ENCODE measurements around the gene JMJD6. TPM values are rescaled to one million over a fixed set of nuclear protein-coding genes. Genes with fewer than 3 reads are reported as not detected.
A peak's percentile ranks its signal among the peaks of the same experiment; 100 is the strongest.

JMJD6 gene
- total and polyA plus RNA-seq, 11 donors = 30.1 to 75.6 (median 39.1) TPM

GRCh38 chr17:76738468-76738850, 12.1 kb upstream of the JMJD6 start:
- Histone ChIP-seq H3K27ac (peak overlapping the region; percentile 97 to 100 (median 99)), H3K36me3 (peaks cover 0 to 55% (median 49%) of the 10 kb centered on the region in 9 donors), H3K4me1 (peaks cover 2 to 66% (median 40%) of the 10 kb centered on the region in 12 donors), H3K9me3 (no peaks in the 10 kb centered on the region), H3K4me3 (peak overlapping the region; percentile 45 to 100 (median 94)), H3K27me3 (no peaks in the 10 kb centered on the region)
- TF ChIP-seq CTCF (IDR thresholded peaks at IDR 0.05) = no peak
- TF ChIP-seq POLR2A (IDR thresholded peaks at IDR 0.05) = no peak
- no peak for DNase-seq
- intact Hi-C loops (cut with DNase I) = loop anchor here in 1 of 10 donors (10.0 kb wide), 1 partner anchor 54 kb away; no protein-coding TSS in a partner anchor
- 1 to 4% (median 4%) methylated on average over 7 of the region's 7 CpGs for WGBS, 4 donors
- no peak for ATAC-seq

- WGBS, 4 donors = 0 to 1% (median 0%) methylated on average over 50 to 57 of the region's 57 CpGs
- intact Hi-C loops (cut with DNase I) = loop anchor here in 2 of 10 donors (1.0 to 10.0 kb wide), 2 partner anchors 12 to 53 kb away; partner anchors contain the start of genes JMJD6 (in 1 of the 2) and METTL23 (in 1 of the 2)
- ATAC-seq (peak; percentile 70 to 86 (median 84)), DNase-seq (peak; percentile 93 to 96 (median 94))
- TF ChIP-seq CTCF (IDR thresholded peaks at IDR 0.05) (peak in 1 of 12 donors; percentile 5), POLR2A (IDR thresholded peaks at IDR 0.05) (peak in 1 of 2 donors; percentile 76)
- Histone ChIP-seq H3K36me3 (peaks cover 0 to 55% (median 49%) of the 10 kb centered on the region in 9 donors), H3K9me3 (no peaks in the 10 kb centered on the region), H3K4me1 (peaks cover 5 to 72% (median 45%) of the 10 kb centered on the region in 12 donors), H3K27ac (peak within 1 kb of the TSS; percentile 97 to 100 (median 99)), H3K27me3 (no peaks in the 10 kb centered on the region), H3K4me3 (peak within 1 kb of the TSS; percentile 71 to 100 (median 94))
These were observed 11.5 kb upstream of the JMJD6 start, which contains the start of gene MFSD11 for GRCh38 chr17:76737676-76738467. TSS of gene MFSD11 (plus strand) at chr17:76738119. CDS start at chr17:76738353, 234 bp downstream.

GRCh38 chr17:76737082-76737675, 10.8 kb upstream of the JMJD6 start, which contains the start of gene SRSF2:
TSS of gene SRSF2 (minus strand) at chr17:76737331. CDS start at chr17:76737160, 171 bp downstream.
- H3K27ac ChIP-seq = peak within 1 kb of the TSS; percentile 97 to 100 (median 99)
- peaks cover 0 to 55% (median 49%) of the 10 kb centered on the region in 9 donors for H3K36me3 ChIP-seq
- H3K27me3 ChIP-seq = no peaks in the 10 kb centered on the region
- no peaks in the 10 kb centered on the region for H3K9me3 ChIP-seq
- WGBS, 4 donors = 0 to 1% (median 0%) methylated on average over 41 to 60 of the region's 60 CpGs
- peak within 1 kb of the TSS; percentile 71 to 100 (median 94) for H3K4me3 ChIP-seq
- ATAC-seq (peak; percentile 88 to 94 (median 91)), DNase-seq (peak; percentile 98 to 99 (median 98))
- intact Hi-C loops (cut with DNase I) = loop anchor here in 2 of 10 donors (1.0 to 10.0 kb wide), 2 partner anchors 11 to 52 kb away; partner anchors contain the start of genes JMJD6 (in 1 of the 2) and METTL23 (in 1 of the 2)
- TF ChIP-seq POLR2A (IDR thresholded peaks at IDR 0.05) (peak; percentile 90 to 99), CTCF (IDR thresholded peaks at IDR 0.05) (no peak)
- peaks cover 5 to 78% (median 48%) of the 10 kb centered on the region in 12 donors for H3K4me1 ChIP-seq
